Thoracic aorta (tissue), 2 donors: ENCODE results near the gene ZYX. TPM values are rescaled to one million over a fixed set of nuclear protein-coding genes. Genes with fewer than 3 reads are reported as not detected.

Experiments used
- ATAC-seq: fragments of 150-250 bp; one replicate; pipeline ENCODE4 v1.8.0; 2017; ENCODE audit warnings: low read depth; ENCODE audit not compliant: insufficient number of reproducible peaks, low FRiP score
- DNase-seq: peaks from one replicate; pipeline ENCODE4 v3.0.0-alpha.2; 2020; ENCODE audit warnings: low spot score
- H3K27ac ChIP-seq, 2 donors: fragments of 200-600 bp; sonication (generic); 1 replicate in 1 of 2; 2 replicates in 1 of 2; pipeline ENCODE4 v1.5.1; 2016; ENCODE audit warnings: mild to moderate bottlenecking in 2 of 2, moderate library complexity in 2 of 2
- H3K27me3 ChIP-seq: fragments of 200-600 bp; sonication (generic); replicated peaks from 2 replicates; pipeline ENCODE4 v1.6.0; 2016; ENCODE audit warnings: mild to moderate bottlenecking; ENCODE audit not compliant: insufficient read depth
- H3K36me3 ChIP-seq: fragments of 200-600 bp; sonication (generic); one replicate; pipeline ENCODE4 v1.5.1; 2016
- H3K4me1 ChIP-seq, 2 donors: fragments of 200-600 bp; sonication (generic); 1 replicate in 1 of 2; 2 replicates in 1 of 2; pipeline versions ENCODE4 v1.5.1 to v1.6.0; 2016; ENCODE audit warnings: low read depth in 2 of 2, mild to moderate bottlenecking in 1 of 2; ENCODE audit not compliant: control insufficient read depth in 1 of 2
- H3K4me3 ChIP-seq: fragments of 200-600 bp; sonication (generic); 2 replicates; pipeline ENCODE4 v1.5.1; 2016; ENCODE audit warnings: mild to moderate bottlenecking
- H3K9me3 ChIP-seq: fragments of 200-600 bp; sonication (generic); 2 replicates; pipeline ENCODE4 v1.5.1; 2016
- total RNA-seq, 2 donors: library from RNA; depleted of rRNA; stranded (reverse); fragments of >200 nt; gene quantifications; one replicate each; pipeline versions ENCODE4 v1.1.0 to v1.2.3, GENCODE V29; 2016
- TF ChIP-seq, protein P1 (sequence below): fragments of 200-600 bp; sonication (generic); IDR thresholded peaks from one replicate; pipeline ENCODE4 v1.5.1; 2019; ENCODE audit warnings: antibody characterized with exemption

ZYX gene
- total RNA-seq, 2 donors from 2014 or later: 234 to 287 TPM

DNA sequence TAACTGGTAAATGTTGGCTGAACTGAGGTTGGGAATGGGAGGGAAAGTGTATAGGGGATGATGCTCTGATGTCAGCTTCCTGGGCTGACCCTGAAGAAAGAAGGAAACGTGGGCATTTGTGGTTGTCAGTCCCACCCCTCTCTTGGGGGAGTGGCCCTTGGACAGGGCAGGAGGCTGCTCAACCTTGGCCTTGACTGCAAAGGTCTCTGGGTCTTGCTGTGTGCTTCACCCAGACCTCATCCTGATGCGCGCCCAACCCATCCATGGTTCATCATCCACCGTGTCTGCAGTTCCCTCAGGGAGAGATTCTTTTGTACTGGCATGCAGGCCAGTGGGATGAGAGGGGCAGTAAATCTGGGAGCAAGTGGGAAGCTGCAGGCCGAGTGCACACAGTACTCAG, 4.7 kb upstream of the ZYX start:
- no peak for ATAC-seq
- H3K4me1 ChIP-seq: peaks cover 11 to 40% of the 10 kb centered on the region in 2 donors

DNA sequence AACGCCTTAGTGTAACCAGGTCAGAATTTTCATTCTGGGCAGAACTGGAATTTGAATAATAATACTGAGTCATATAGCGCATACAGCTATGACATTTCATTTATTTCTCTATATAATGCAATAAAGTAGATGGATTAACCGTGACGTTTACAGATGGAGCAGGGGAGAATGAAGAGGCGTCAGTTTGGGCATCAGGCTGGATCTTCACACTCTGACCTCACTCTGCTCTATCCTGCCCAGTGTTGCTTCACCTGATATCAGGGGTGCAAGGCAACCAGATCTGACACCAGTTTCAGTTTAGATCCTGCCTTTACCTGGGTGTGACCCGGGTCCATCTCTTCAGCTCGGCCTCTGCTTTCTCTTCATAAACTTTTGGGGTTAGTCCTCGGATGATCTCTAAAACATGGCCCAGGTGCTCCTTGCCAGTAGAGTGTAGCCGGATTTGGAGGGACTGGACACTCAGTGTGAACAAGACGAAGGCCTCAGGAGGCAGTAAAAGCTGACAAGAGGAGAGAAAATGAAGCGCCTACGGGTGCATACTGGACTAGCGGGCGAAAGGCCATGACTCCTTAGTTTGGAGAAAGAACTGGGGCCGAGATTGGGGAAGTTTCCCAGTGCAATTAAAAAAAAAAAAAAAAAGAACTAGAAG, 1.4 kb upstream of the ZYX start:
- H3K27ac ChIP-seq: peak overlapping the region; percentile 100
- no peaks in the 10 kb centered on the region for H3K9me3 ChIP-seq
- no peaks in the 10 kb centered on the region for H3K27me3 ChIP-seq
- ATAC-seq (peak; percentile 4), DNase-seq (no peak)
- H3K4me1 ChIP-seq: peaks cover 27 to 63% of the 10 kb centered on the region in 2 donors
- TF ChIP-seq, protein P1, sequence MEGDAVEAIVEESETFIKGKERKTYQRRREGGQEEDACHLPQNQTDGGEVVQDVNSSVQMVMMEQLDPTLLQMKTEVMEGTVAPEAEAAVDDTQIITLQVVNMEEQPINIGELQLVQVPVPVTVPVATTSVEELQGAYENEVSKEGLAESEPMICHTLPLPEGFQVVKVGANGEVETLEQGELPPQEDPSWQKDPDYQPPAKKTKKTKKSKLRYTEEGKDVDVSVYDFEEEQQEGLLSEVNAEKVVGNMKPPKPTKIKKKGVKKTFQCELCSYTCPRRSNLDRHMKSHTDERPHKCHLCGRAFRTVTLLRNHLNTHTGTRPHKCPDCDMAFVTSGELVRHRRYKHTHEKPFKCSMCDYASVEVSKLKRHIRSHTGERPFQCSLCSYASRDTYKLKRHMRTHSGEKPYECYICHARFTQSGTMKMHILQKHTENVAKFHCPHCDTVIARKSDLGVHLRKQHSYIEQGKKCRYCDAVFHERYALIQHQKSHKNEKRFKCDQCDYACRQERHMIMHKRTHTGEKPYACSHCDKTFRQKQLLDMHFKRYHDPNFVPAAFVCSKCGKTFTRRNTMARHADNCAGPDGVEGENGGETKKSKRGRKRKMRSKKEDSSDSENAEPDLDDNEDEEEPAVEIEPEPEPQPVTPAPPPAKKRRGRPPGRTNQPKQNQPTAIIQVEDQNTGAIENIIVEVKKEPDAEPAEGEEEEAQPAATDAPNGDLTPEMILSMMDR: no peak
- H3K4me3 ChIP-seq: peak overlapping the region; percentile 100
- peaks cover 4% of the 10 kb centered on the region for H3K36me3 ChIP-seq

More for the DNA sequence above, 4.7 kb upstream of the ZYX start:
- TF ChIP-seq, protein P1: no peak
- Histone ChIP-seq H3K9me3 (no peaks in the 10 kb centered on the region), H3K27ac (peak overlapping the region; percentile 25 to 49), H3K27me3 (no peaks in the 10 kb centered on the region), H3K4me3 (no peak overlapping the region), H3K36me3 (no peaks in the 10 kb centered on the region)
- DNase-seq: no peak

DNA sequence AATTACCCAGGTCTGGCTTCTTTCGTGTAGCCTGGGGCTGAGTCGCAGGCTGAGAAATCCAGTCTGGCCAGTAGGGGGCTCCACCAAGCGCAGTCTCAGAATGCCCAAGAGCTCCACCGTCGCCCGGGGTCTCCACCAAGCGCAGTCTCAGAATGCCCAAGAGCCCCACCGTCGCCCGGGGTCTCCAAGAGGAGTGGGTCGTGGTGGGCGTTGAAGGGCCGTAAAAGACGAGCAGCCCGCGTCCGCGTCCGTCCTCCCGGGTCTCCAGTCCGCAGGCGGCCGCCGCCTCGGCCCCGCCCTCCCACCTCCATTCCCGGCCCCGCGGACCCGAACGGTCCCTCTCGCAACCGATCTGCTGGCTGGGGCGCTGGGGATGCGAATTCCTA, 892 bp upstream of the ZYX start:
- peaks cover 31 to 68% of the 10 kb centered on the region in 2 donors for H3K4me1 ChIP-seq
- H3K27me3 ChIP-seq: no peaks in the 10 kb centered on the region
- H3K27ac ChIP-seq: peak overlapping the region; percentile 100
- H3K36me3 ChIP-seq: peaks cover 4% of the 10 kb centered on the region
- DNase-seq (peak; percentile 66), ATAC-seq (peak; percentile 47)
- TF ChIP-seq, protein P1: peak; percentile 92
- no peaks in the 10 kb centered on the region for H3K9me3 ChIP-seq
- peak overlapping the region; percentile 100 for H3K4me3 ChIP-seq

DNA sequence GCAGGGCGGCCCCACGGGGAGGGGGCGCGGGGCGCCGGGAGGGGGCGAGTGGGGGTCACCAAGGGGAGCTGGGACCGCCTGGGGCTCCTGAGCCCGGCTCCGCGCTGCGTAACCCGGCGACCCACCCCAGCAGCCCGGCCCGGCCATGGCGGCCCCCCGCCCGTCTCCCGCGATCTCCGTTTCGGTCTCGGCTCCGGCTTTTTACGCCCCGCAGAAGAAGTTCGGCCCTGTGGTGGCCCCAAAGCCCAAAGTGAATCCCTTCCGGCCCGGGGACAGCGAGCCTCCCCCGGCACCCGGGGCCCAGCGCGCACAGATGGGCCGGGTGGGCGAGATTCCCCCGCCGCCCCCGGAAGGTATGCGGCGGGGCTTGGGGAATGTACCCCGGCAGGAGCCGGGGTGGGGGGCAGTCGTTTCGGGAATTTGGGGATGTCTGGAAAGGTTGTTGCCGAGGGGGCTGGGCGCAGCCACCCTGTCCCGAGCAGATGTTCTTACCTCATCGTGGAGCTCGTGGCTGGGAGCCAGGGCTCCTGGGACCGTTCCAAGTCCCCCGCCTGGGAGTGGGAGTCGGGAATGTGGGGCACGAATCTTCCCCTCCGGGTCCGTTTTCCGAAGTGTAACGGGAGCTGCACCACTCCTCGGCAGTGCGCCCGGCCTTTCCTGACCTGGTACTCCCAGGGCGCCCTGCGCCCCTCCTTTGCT, 431 bp downstream of the ZYX start:
- H3K36me3 ChIP-seq: peaks cover 4% of the 10 kb centered on the region
- TF ChIP-seq, protein P1: no peak
- H3K27ac ChIP-seq: peak overlapping the region; percentile 100
- DNase-seq: no peak
- H3K4me1 ChIP-seq: peaks cover 39 to 74% of the 10 kb centered on the region in 2 donors
- ATAC-seq: peak; percentile 0
- no peaks in the 10 kb centered on the region for H3K27me3 ChIP-seq
- no peaks in the 10 kb centered on the region for H3K9me3 ChIP-seq
- H3K4me3 ChIP-seq: peak overlapping the region; percentile 100

DNA sequence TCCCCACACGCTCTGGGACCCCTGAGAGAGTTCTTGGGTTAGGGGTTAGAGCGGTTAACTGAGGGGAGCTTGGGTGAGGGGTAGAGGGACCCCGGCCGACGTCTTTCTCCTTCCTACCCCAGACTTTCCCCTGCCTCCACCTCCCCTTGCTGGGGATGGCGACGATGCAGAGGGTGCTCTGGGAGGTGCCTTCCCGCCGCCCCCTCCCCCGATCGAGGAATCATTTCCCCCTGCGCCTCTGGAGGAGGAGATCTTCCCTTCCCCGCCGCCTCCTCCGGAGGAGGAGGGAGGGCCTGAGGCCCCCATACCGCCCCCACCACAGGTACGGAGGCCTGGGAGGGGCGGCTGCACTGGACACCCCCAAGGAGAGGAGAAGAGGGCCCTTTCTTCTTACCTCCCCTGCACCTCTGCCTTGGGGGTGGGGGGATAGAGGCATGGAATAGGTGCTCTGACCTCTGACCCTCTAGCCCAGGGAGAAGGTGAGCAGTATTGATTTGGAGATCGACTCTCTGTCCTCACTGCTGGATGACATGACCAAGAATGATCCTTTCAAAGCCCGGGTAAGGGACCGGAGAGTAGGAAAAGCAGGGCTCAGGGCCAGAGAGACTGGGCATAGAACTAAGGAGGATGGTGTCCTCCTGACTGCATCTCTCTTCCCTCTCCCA, 1.1 kb downstream of the ZYX start:
- H3K36me3 ChIP-seq: peaks cover 5% of the 10 kb centered on the region
- peak overlapping the region; percentile 100 for H3K27ac ChIP-seq
- peak overlapping the region; percentile 100 for H3K4me3 ChIP-seq
- DNase-seq (no peak), ATAC-seq (no peak)
- no peaks in the 10 kb centered on the region for H3K27me3 ChIP-seq
- H3K9me3 ChIP-seq: no peaks in the 10 kb centered on the region
- peaks cover 44 to 74% of the 10 kb centered on the region in 2 donors for H3K4me1 ChIP-seq
- TF ChIP-seq, protein P1: no peak
